GM12878 (cell line): ENCODE results near the gene STX3. TPM values are rescaled to one million over a fixed set of nuclear protein-coding genes. Genes with fewer than 3 reads are reported as not detected.

Experiments
- ATAC-seq: fragments of 200-7000 bp; cut with Tn5 transposase; 3 replicates; pipeline ENCODE4 v1.9.1; 2020; ENCODE audit warnings: mild to moderate bottlenecking, moderate library complexity
- BruUV-seq: library from RNA; stranded (reverse); fragments of 400-500 nt; replicated peaks from 2 replicates; lab custom pipeline; 2021; lab: Mats Ljungman, UMichigan
- CTCF ChIA-PET: fragments of 300-600 bp; sonication (Branson Sonifier 250); formaldehyde crosslinking; extraction: SDS; loops from one replicate; lab custom pipeline; 2021; ENCODE audit warnings: inconsistent platforms; lab: Yijun Ruan, JAX
- POLR2A ChIA-PET: fragments of 350-600 bp; formaldehyde crosslinking; extraction: SDS; loops from one replicate; lab custom pipeline; 2021; ENCODE audit warnings: inconsistent platforms; lab: Charles Lee
- RAD21 ChIA-PET: fragments of 300-600 bp; sonication (Branson Sonifier 250); formaldehyde crosslinking; loops from one replicate; lab custom pipeline; 2023; ENCODE audit warnings: antibody characterized with exemption; ENCODE audit not compliant: unreplicated experiment; lab: Charles Lee
- SMC1A ChIA-PET: fragments of 300-600 bp; sonication (Branson Sonifier 250); formaldehyde crosslinking; loops from one replicate; lab custom pipeline; 2023; ENCODE audit not compliant: unreplicated experiment, uncharacterized antibody; lab: Charles Lee
- DNase-seq: peaks from one replicate; pipeline ENCODE4 v3.0.0-alpha.2; 2011; ENCODE audit warnings: low read depth, low spot score
- FAIRE-seq: peaks from 3 replicates; lab custom pipeline; 2011; peaks lifted over from hg19 to GRCh38; lab: Jason Lieb, UNC
- H2AFZ ChIP-seq: 2 replicates; pipeline ENCODE4 v1.6.0; 2011; ENCODE audit warnings: low read depth, low read length, control low read depth; ENCODE audit not compliant: control insufficient read depth
- H3K27ac ChIP-seq: 2 replicates; pipeline ENCODE4 v1.5.1; 2011; ENCODE audit warnings: control low read depth; ENCODE audit not compliant: control insufficient read depth, insufficient read depth
- H3K27me3 ChIP-seq, 2 experiments: replicated peaks in 1 of 2; 2 replicates each; pipeline versions ENCODE4 v1.6.0 to v1.6.1; 2011; ENCODE audit warnings: low read length in 1 of 2; ENCODE audit not compliant: control insufficient read depth in 2 of 2, insufficient read depth in 2 of 2
- H3K36me3 ChIP-seq, 2 experiments: 2 replicates each; pipeline ENCODE4 v1.5.1; 2011; ENCODE audit warnings: low read length in 1 of 2; ENCODE audit not compliant: control insufficient read depth in 2 of 2, insufficient read depth in 2 of 2
- H3K4me1 ChIP-seq: 2 replicates; pipeline ENCODE4 v1.6.1; 2011; ENCODE audit warnings: mild to moderate bottlenecking, low read length, moderate library complexity, mixed read lengths; ENCODE audit not compliant: control insufficient read depth, insufficient read depth
- H3K4me2 ChIP-seq: 2 replicates; pipeline ENCODE4 v1.6.0; 2011; ENCODE audit warnings: control low read depth; ENCODE audit not compliant: control insufficient read depth, insufficient read depth
- H3K4me3 ChIP-seq: fragments of 200-600 bp; sonication (generic); 2 replicates; pipeline ENCODE4 v1.5.1; 2016
- H3K79me2 ChIP-seq: 2 replicates; pipeline ENCODE4 v1.6.0; 2011; ENCODE audit warnings: low read length; ENCODE audit not compliant: control insufficient read depth, insufficient read depth
- H3K9ac ChIP-seq: 2 replicates; pipeline ENCODE4 v1.8.0; 2011; ENCODE audit warnings: low read length, control low read depth, mixed read lengths; ENCODE audit not compliant: control insufficient read depth, insufficient read depth
- H3K9me3 ChIP-seq: replicated peaks from 3 replicates; pipeline ENCODE4 v1.5.1; 2011; ENCODE audit warnings: mild to moderate bottlenecking, low read length; ENCODE audit not compliant: control insufficient read depth, insufficient read depth
- H4K20me1 ChIP-seq: 2 replicates; pipeline ENCODE4 v1.6.0; 2011; ENCODE audit not compliant: control insufficient read depth, insufficient read depth
- CBFB ChIP-seq: IDR thresholded peaks from 2 replicates; pipeline ENCODE4 v1.6.1; 2016; ENCODE audit warnings: antibody characterized with exemption, low read depth
- CBX3 ChIP-seq: fragments of 200-600 bp; sonication (generic); IDR thresholded peaks from 2 replicates; pipeline ENCODE4 v1.6.1; 2016; ENCODE audit warnings: low read depth, borderline replicate concordance
- IRF3 ChIP-seq: fragments of 450-650 bp; IDR thresholded peaks from 2 replicates; pipeline ENCODE4 v1.6.1; 2014; ENCODE audit warnings: mild to moderate bottlenecking
- IRF4 ChIP-seq: IDR thresholded peaks from 2 replicates; pipeline ENCODE4 v1.6.1; 2011; ENCODE audit warnings: low read depth, low read length
- KAT2A ChIP-seq: conservative IDR thresholded peaks from 2 replicates; pipeline ENCODE4 v1.6.1; 2011; ENCODE audit warnings: low read depth, low read length; ENCODE audit not compliant: control insufficient read depth
- NR2C1 ChIP-seq: fragments of 450-650 bp; IDR thresholded peaks from 2 replicates; pipeline ENCODE4 v1.6.1; 2017; ENCODE audit warnings: antibody characterized with exemption, mild to moderate bottlenecking, moderate library complexity
- PBX3 ChIP-seq: IDR thresholded peaks from 2 replicates; pipeline ENCODE4 v1.6.1; 2011; ENCODE audit warnings: mild to moderate bottlenecking, low read depth, low read length, moderate library complexity; ENCODE audit not compliant: insufficient replicate concordance
- POLR2AphosphoS2 ChIP-seq: IDR thresholded peaks from 2 replicates; pipeline ENCODE4 v1.6.1; 2011; ENCODE audit warnings: low read depth, mild to moderate bottlenecking, low read length, improper control_type of control experiment, moderate library complexity
- WRNIP1 ChIP-seq: IDR thresholded peaks from 2 replicates; pipeline ENCODE4 v1.6.1; 2011; ENCODE audit warnings: low read depth, low read length, improper control_type of control experiment, borderline replicate concordance
- ZNF384 ChIP-seq: IDR thresholded peaks from 2 replicates; pipeline ENCODE4 v1.6.1; 2012; ENCODE audit warnings: low read depth, mild to moderate bottlenecking, low read length, improper control_type of control experiment, borderline replicate concordance
- ZSCAN29 ChIP-seq: fragments of 450-650 bp; IDR thresholded peaks from 2 replicates; pipeline ENCODE4 v1.6.1; 2017; ENCODE audit warnings: mild to moderate bottlenecking, moderate library complexity
- WGBS: methylation state at CpG from one replicate; pipeline ENCODE4 v1.1.6; 2016; ENCODE audit warnings: low lambda C conversion rate; ENCODE audit not compliant: insufficient replicate concordance, insufficient coverage; ENCODE audit errors: missing lambda C conversion rate; 5-methylcytosine and 5-hydroxymethylcytosine counted together
- in situ Hi-C: fragments of 300-500 bp; cut with MboI; formaldehyde crosslinking; loops from 9 replicates; pipeline ENCODE4 v1.14.3; 2018; ENCODE audit warnings: mixed read lengths
- intact Hi-C: fragments of 100-400 bp; cut with micrococcal nuclease; formaldehyde crosslinking; loops from one replicate; pipeline ENCODE4 v1.14.2; 2022; ENCODE audit not compliant: unreplicated experiment
- polyA plus RNA-seq, 11 experiments: library from polyadenylated mRNA; depleted of rRNA in 4 of 11; unstranded in 6 of 11; stranded (reverse) in 5 of 11; fragments of >200 nt; fragmentation: Nextera tagmentation in 4 of 11; fragmentation: Illumina TruSeq in 1 of 11; extraction: Ambion mirVana in 4 of 11; extraction: Trizol in 1 of 11; gene quantifications; 1 replicate in 1 of 11; 2 replicates in 10 of 11; pipeline versions ENCODE4 v1.2.1 to v1.2.3, GENCODE V29; 2011 to 2016; ENCODE audit warnings: inconsistent platforms in 2 of 11, missing spikeins in 2 of 11, low read depth in 1 of 11
- total RNA-seq, 4 experiments: library from RNA; depleted of rRNA in 3 of 4; stranded (reverse); fragments of >200 nt in 3 of 4; fragmentation: Illumina TruSeq in 1 of 4; extraction: Trizol in 1 of 4; gene quantifications; 2 replicates each; pipeline versions ENCODE4 v1.2.1 to v1.2.3, GENCODE V29; 2013 to 2021
- TF ChIP-seq, protein P1 (sequence below): IDR thresholded peaks from 2 replicates; pipeline ENCODE4 v1.6.1; 2012; ENCODE audit warnings: improper control_type of control experiment, low read depth, low read length; ENCODE audit not compliant: insufficient replicate concordance
- TF ChIP-seq, protein P2 (sequence below): fragments of 450-650 bp; IDR thresholded peaks from 2 replicates; pipeline ENCODE4 v1.6.1; 2016; ENCODE audit warnings: mild to moderate bottlenecking, moderate library complexity, borderline replicate concordance

The STX3 gene
- total and polyA plus RNA-seq, 10 of the 15 experiments (the other 5 are each of a cell fraction or from before 2014, with no cell fraction given): 0.11 to 2.5 (median 1.1) TPM

GRCh38 chr11:59759900-59760299 is 4.7 kb downstream of the STX3 start:
- Histone ChIP-seq H3K36me3 (no peaks in the 10 kb centered on the region), H3K9ac (no peak overlapping the region), H3K4me1 (no peaks in the 10 kb centered on the region), H3K27ac (no peak overlapping the region), H3K27me3 (peaks cover 0 to 6% of the 10 kb centered on the region in 2 experiments; a peak in 1 of 4 replicates), H3K79me2 (no peaks in the 10 kb centered on the region), H3K4me3 (no peak overlapping the region), H3K9me3 (no peaks in the 10 kb centered on the region), H3K4me2 (no peak overlapping the region), H4K20me1 (no peaks in the 10 kb centered on the region), H2AFZ (no peak overlapping the region)
- in situ Hi-C loops (loop anchor here (5.0 to 10.0 kb wide), 2 partner anchors 42 to 495 kb away; no protein-coding TSS in a partner anchor), intact Hi-C loops (no loop called here)
- ATAC-seq (no peak), FAIRE-seq (no peak), DNase-seq (no peak)
- ChIA-PET POLR2A (no interaction called here), RAD21 (no interaction called here), SMC1A (interaction anchor here (1.3 kb wide), 1 partner anchor 159 kb away, joined by 4 read pairs; no protein-coding TSS in a partner anchor), CTCF (interaction anchor here (1.2 to 1.6 kb wide), 3 partner anchors 41 to 491 kb away, joined by 3 to 6 read pairs (median 4); no protein-coding TSS in a partner anchor)
- BruUV-seq: no TSS peak
- 27% methylated on average over 4 of the region's 4 CpGs for WGBS
- TF ChIP-seq PBX3 (no peak), ZNF384 (no peak), CBFB (no peak), ZSCAN29 (no peak), KAT2A (no peak), IRF4 (no peak), WRNIP1 (no peak), IRF3 (no peak), NR2C1 (no peak), POLR2AphosphoS2 (no peak), CBX3 (no peak)
- TF ChIP-seq, protein P1, sequence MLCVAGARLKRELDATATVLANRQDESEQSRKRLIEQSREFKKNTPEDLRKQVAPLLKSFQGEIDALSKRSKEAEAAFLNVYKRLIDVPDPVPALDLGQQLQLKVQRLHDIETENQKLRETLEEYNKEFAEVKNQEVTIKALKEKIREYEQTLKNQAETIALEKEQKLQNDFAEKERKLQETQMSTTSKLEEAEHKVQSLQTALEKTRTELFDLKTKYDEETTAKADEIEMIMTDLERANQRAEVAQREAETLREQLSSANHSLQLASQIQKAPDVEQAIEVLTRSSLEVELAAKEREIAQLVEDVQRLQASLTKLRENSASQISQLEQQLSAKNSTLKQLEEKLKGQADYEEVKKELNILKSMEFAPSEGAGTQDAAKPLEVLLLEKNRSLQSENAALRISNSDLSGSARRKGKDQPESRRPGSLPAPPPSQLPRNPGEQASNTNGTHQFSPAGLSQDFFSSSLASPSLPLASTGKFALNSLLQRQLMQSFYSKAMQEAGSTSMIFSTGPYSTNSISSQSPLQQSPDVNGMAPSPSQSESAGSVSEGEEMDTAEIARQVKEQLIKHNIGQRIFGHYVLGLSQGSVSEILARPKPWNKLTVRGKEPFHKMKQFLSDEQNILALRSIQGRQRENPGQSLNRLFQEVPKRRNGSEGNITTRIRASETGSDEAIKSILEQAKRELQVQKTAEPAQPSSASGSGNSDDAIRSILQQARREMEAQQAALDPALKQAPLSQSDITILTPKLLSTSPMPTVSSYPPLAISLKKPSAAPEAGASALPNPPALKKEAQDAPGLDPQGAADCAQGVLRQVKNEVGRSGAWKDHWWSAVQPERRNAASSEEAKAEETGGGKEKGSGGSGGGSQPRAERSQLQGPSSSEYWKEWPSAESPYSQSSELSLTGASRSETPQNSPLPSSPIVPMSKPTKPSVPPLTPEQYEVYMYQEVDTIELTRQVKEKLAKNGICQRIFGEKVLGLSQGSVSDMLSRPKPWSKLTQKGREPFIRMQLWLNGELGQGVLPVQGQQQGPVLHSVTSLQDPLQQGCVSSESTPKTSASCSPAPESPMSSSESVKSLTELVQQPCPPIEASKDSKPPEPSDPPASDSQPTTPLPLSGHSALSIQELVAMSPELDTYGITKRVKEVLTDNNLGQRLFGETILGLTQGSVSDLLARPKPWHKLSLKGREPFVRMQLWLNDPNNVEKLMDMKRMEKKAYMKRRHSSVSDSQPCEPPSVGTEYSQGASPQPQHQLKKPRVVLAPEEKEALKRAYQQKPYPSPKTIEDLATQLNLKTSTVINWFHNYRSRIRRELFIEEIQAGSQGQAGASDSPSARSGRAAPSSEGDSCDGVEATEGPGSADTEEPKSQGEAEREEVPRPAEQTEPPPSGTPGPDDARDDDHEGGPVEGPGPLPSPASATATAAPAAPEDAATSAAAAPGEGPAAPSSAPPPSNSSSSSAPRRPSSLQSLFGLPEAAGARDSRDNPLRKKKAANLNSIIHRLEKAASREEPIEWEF: no peak
- TF ChIP-seq, protein P2, sequence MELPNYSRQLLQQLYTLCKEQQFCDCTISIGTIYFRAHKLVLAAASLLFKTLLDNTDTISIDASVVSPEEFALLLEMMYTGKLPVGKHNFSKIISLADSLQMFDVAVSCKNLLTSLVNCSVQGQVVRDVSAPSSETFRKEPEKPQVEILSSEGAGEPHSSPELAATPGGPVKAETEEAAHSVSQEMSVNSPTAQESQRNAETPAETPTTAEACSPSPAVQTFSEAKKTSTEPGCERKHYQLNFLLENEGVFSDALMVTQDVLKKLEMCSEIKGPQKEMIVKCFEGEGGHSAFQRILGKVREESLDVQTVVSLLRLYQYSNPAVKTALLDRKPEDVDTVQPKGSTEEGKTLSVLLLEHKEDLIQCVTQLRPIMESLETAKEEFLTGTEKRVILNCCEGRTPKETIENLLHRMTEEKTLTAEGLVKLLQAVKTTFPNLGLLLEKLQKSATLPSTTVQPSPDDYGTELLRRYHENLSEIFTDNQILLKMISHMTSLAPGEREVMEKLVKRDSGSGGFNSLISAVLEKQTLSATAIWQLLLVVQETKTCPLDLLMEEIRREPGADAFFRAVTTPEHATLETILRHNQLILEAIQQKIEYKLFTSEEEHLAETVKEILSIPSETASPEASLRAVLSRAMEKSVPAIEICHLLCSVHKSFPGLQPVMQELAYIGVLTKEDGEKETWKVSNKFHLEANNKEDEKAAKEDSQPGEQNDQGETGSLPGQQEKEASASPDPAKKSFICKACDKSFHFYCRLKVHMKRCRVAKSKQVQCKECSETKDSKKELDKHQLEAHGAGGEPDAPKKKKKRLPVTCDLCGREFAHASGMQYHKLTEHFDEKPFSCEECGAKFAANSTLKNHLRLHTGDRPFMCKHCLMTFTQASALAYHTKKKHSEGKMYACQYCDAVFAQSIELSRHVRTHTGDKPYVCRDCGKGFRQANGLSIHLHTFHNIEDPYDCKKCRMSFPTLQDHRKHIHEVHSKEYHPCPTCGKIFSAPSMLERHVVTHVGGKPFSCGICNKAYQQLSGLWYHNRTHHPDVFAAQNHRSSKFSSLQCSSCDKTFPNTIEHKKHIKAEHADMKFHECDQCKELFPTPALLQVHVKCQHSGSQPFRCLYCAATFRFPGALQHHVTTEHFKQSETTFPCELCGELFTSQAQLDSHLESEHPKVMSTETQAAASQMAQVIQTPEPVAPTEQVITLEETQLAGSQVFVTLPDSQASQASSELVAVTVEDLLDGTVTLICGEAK: no peak
